SW480 (cell line): ENCODE results near the gene ECSCR.
"Not testable (repeated sequence)": the region's sequence is repeated elsewhere in the genome, so short reads cannot be mapped to it uniquely, and the experiment has no call there.

Experiments used
- DNase-seq: peaks from one replicate; pipeline ENCODE4 v3.0.0-alpha.2; 2016; ENCODE audit warnings: low spot score

Gene ECSCR

DNA sequence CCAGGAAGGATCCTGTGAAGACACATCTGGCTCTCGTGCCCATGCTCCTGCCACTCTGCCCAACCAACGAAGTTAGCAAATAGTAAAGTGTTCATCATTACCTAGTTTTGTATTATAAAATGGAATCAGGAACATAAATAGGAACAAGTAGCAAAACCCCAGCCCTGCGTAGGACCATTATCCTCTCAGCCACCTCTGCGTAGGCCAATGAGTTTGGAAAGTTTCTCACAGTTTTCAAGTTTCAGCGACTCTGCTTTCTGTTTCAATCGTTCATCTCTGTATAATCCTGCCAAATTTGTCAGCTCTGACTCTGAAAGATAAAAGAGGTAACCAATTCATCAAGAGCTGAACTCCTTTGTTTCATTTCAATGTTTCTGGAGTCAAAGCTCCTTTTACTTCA lies 48.6 kb downstream of the ECSCR start:
- no peak for DNase-seq

DNA sequence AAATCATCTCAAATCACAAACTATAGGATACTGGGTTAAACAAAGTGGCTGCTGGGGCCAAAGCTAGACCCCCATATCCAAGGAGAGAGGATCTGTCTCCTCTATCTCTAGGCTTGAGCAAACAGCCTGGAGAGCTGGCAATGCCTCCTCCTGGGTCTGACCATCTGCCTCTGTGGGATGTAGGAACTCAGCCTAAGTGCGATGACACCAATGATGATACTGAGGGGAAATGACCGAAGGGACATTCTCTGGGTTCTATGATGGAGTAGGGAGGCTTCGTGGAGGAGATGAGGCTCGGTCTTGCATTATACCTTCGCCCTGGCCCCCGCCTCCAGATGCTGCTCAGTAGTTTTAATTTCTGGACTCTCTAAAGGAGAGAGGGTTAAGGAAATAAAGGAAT lies 49.4 kb downstream of the ECSCR start:
- no peak for DNase-seq

DNA sequence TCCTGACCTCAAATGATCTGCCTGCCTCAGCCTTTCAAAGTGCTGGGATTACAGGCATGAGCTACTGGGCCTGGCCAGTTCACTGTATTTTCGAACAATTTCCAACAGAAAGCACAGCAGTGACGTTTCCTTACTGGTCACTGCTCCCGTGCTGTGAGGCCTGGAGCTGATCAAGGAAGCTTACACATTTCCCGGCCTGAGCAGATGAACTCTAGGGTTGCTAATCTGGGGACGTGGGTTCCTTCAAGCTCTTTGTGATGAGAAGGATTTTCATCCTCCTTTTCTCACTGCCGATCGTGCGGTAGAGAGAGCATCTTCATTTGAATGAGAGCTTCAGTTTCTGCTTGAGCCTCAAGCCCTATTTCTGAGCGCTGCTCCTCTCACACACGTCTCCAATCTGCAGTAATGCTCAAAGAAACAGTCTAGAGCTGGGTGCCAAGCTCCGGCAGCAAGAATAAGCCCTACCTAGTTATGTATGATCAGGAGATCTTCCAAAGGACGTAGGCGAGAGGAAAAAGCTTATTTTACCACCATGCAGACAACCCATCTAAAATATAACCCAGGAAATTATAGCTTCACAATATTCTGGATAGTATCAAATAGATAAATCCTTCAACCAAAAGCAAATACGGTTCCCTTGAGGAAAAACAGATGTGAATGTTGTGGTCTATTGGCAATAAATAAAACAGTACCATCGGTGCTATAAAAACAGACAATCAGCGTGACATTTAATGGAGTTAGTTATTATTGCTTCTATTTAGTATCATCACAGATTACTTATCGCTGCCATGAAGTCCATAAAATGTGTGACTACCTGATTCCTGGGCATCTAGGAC lies 51.3 kb downstream of the ECSCR start:
- DNase-seq = no peak

DNA sequence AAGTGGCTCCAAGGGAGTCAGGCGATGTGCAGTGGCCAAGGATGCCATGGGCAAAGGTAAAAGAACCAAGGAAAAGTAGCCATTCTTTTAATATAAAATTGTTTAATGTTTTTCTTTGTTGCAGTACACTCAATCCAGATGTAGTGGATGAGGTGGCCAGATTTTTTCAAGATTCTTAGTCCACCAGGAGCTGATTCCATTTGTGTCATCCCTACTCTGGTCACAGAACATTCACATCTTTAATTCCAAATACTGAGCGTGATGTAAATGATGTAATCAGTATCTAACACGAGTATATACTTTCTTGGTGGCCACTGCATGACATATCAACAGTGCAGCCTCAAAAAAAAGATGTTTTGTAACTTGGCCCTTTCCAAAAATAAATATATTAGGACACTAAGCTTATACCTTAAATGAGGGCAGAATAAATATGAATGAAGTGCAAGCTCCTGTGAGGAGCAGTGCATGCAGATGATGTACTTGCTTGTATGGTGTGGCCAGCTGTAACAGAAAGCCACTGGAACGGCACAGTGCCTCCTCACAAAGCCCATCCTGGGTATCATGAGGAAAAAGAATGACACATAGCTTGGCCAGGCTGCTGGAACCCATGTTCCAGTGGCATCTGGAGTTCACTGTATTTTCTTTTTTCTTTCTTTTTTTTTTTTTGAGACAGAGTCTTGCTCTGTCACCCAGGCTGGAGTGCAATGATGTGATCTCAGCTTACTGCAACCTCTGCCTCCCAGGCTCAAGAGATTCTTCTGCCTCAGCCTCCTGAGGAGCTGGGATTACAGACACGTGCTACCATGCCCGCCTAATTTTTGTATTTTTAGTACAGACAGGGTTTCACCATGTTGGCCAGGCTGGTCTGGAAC lies 52.2 kb downstream of the ECSCR start:
- DNase-seq = no peak

DNA sequence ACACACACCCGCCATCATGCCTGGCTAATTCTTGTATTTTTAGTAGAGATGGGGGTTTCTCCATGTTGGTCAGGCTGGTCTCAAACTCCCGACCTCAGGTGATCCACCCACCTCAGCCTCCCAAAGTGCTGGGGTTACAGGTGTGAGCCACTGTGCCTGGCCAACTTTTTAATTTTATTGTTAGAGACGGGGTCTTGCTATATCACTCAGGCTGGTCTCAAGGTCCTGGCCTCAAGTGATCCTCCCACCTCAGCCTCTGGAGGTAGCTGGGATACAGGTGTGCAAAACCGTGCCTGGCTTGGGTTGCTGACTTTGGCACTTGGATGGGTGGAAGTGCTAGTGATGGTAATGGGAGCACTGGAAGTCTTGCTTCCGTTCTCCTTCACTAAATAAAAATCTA lies 53.4 kb downstream of the ECSCR start:
- not testable (repeated sequence) for DNase-seq

DNA sequence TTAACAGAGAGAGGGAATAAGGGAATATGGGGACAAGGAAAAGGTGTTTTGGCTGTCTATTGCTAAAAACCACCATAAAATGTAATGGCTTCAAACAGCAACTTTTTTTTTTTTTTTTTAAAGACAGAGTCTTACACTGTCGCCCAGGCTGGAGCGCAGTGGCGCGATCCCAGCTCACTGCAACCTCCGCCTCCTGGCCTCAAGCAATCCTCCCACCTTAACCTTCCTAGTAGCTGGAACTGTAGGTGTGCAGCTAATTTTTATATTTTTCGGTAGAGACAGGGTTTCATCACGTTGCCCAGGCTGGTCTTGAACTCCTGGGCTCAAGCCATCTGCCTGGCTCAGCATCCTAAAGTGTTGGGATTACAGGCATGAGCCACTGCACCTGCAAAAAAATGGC lies 54.4 kb downstream of the ECSCR start:
- DNase-seq = no peak

DNA sequence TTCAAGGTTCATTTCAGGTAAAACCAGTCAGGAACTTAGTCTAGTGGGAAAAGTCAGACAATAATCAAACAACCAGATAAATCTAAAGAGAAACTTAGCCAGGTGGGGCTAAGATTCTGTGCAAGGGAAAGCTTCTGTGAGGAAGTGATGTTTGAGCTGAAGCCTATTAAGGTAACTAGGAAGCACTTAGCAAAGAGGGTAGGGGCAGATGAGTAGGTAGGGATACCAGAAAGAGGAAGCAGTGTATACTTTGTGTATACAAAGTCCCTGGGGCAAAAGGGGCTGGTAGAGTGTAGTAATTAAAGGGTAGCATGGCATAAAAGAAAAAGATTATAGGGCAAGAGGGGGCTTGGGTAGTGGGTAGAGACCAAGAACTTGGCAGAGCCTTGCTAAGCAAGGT lies 55.0 kb downstream of the ECSCR start:
- no peak for DNase-seq

DNA sequence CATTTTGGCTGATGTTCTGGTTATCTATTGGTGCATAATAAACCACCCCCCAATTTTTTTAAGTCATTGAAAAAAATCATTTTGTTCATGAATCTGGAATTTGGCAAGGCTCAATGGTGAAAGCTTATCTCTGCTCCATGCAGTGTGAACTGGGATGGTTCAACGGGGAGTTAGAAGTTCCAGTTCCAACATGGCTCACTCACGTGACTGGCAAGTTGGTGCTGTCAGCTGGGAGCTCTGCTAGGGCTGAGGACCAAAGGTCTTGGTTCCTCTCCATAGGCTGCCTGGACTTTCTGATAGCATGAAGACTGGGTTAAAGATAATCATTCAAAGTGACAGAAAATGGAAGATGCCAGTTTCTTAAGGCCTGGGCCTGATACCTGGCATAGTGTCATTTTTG lies 55.6 kb downstream of the ECSCR start:
- DNase-seq = no peak

DNA sequence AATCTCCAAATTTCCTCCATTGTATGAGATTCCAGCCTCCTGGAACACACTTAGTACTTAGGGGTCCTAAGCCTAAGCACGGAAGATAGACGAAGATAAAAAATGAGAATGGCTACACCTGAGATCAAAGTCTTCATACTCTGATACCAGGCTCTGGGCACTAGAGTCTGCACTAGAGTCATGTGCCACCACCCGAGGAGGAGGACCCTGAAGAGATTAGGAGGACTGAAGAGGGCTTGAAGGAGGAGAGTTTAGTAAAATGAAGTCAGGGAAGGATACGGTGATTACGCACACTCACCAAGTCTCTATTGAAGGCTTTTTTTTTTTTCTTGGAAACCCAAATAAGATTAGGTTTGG lies 58.1 kb downstream of the ECSCR start:
- DNase-seq = no peak

DNA sequence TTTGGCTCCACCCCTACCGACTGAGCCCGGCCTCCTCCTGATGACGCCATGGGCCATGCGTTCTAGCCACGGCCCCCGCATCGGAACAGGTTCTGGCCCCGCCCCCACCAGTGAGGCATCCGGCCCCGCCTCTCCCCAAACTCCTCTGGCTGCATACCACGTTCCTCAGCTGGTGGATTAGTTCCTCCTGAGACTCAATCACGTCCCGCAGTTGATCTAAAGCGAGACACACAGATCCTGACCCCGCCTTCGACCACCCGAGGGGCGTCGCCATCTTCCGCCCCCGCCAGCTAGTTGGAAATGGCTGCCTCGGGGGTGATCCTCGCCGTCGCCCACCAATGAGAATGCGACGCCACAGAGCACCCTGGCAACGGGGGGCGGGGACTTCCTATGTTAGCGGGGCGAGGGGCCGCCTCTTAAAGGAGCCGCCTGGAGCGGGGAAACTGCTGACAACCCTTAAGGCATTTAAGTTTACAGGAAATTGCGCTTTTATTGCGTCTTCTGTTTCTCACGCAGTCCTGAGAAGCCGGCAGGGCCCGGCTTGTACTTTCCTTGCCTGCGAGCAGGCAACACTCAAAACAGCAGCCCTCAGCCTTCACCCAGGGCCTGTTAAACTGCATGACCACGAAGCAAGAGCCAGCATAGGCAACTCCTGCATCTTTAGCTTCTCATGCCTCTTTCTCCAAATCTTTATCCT lies 58.6 kb downstream of the ECSCR start, which contains the start of gene SPATA24:
Gene SPATA24 (minus strand): TSS at position 303 of the 697 bp plus-strand sequence. CDS start 29 bp downstream, at position 274.
- peak; percentile 97 for DNase-seq

DNA sequence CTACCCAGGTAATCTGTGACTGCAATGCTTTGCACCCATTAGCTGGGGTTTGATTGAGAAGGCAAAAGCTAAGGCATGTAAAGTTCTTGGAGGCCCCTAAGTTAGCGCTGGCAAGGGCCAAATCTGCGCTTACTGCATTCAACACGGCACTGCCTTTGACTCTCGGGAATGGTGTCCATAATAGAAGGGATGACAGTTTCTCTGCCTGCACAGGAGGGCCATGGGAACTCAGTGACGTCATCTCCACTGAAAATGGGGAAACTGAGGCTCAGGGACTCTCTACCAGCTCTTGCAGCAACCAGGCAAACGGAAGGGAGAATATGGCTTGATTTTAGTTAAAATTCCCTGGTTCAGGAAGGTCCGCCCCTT lies 59.1 kb downstream of the ECSCR start:
- DNase-seq = no peak

DNA sequence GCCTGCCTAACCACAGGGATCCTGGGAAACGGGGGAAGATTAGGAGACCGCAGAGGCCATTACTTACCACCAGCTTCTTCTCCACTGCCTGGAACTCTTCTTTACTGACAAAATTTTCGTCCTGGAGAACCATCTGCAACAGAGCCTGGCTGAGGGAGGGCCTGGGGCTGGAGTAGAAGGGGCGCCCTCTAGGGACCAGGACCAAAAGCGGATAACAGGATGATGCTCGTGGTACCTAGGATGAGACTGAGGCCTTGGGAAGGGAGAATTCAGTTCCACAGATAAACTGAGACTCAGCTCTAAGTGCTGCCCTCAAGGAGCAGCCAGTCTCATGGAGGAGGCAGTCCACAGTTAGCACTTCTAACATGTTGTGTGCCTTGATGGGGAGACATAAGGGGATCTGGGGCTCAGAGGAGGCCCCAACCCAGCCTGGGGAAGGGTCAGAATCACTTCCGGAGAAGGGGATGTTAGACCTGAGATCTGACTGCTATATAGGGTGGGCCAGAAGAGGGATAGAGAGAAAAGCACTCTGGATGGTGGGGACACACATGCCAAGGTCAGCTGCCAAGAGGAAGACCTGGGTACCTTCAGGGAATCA lies 59.9 kb downstream of the ECSCR start:
- DNase-seq = peak; percentile 58

DNA sequence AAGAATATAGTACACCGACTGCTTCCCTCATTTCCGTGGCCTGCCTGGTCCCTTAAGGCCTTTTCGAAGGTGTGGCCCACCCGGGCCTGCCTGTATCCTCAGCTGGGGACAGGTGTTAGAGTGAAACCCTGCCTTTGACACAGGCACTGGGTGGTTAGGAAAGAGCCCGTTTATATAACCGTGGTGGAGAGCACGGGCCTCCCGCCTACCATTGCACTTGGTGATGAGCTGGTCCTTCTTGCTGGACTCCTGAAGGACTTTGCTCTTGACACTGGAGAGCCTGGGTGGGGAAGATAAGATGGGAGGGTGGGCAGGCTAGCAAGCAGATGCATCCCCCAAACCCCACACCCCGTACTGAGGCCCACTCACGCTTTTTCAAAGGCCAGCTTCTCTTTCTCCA lies 61.0 kb downstream of the ECSCR start:
- no peak for DNase-seq

DNA sequence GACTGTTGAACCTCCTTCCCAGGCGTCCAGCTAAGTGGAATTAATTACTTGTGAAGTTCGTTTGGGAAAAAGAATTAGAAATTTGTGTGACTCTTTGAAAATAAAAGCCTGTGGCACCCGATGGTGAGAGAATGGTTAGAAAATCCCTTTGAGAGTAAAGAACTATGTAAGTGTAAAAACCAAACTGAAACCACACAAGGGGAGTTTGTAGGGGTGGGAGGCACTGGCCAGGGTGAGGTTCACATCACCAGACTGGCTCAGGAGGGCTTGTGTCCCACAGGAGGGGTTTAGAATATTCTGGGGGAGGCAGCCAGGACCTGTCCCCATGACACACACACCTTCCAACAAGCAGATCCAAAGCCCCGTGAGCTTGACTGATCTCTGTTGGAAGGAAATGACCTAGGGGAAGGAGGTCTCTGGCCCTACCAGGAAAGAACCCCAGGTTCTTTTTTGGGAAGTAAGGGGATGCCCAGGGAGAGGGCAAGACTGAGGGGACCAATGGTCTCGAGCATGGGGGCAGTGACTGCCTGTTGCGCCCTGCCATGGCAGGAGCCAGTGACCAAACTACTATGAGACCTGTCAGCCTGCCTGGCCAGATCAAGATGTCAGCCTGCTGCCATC lies 62.9 kb downstream of the ECSCR start:
- no peak for DNase-seq
